GM18505 (cell line): Measurements from ENCODE around the gene KCTD7.
"Not testable (repeated sequence)": the region's sequence is repeated elsewhere in the genome, so short reads cannot be mapped to it uniquely, and the experiment has no call there.

Experiments
- ATAC-seq: cut with Tn5 transposase; IDR thresholded peaks from one replicate; pipeline ENCODE4 v1.9.1; 2021; ENCODE audit not compliant: unreplicated experiment
- POLR2A ChIP-seq: IDR thresholded peaks from 4 replicates; pipeline ENCODE4 v1.6.1; 2011; ENCODE audit warnings: borderline replicate concordance; ENCODE audit not compliant: insufficient read depth, insufficient read length; ENCODE audit errors: extremely low read depth

KCTD7 gene

GRCh38 chr7:66630531-66630930 is 1.9 kb downstream of the KCTD7 start:
- no peak for ATAC-seq
- TF ChIP-seq POLR2A: no peak

GRCh38 chr7:66631471-66631870 is 2.8 kb downstream of the KCTD7 start:
- no peak for ATAC-seq
- no peak for TF ChIP-seq POLR2A

- TF ChIP-seq POLR2A: no peak
- ATAC-seq: no peak
These were observed 6.1 kb downstream of the KCTD7 start for GRCh38 chr7:66634816-66635215.

- ATAC-seq: not testable (repeated sequence)
These were observed 6.8 kb downstream of the KCTD7 start for GRCh38 chr7:66635322-66635981.

GRCh38 chr7:66635982-66636546 is 7.4 kb downstream of the KCTD7 start:
- ATAC-seq: not testable (repeated sequence)

- no peak for TF ChIP-seq POLR2A
- ATAC-seq: no peak
These were observed 9.8 kb downstream of the KCTD7 start for GRCh38 chr7:66638309-66639099.

GRCh38 chr7:66639773-66640172 is 11.1 kb downstream of the KCTD7 start:
- ATAC-seq: no peak
- no peak for TF ChIP-seq POLR2A

GRCh38 chr7:66640802-66641525 is 12.3 kb downstream of the KCTD7 start:
- no peak for ATAC-seq
- no peak for TF ChIP-seq POLR2A

- TF ChIP-seq POLR2A: no peak
- ATAC-seq: no peak
These were observed 12.8 kb downstream of the KCTD7 start for GRCh38 chr7:66641526-66641871.

- TF ChIP-seq POLR2A: no peak
- no peak for ATAC-seq
These were observed 13.5 kb downstream of the KCTD7 start for GRCh38 chr7:66642186-66642585.

GRCh38 chr7:66642932-66643331 is 14.3 kb downstream of the KCTD7 start:
- TF ChIP-seq POLR2A: no peak
- no peak for ATAC-seq

GRCh38 chr7:66643395-66643794 is 14.7 kb downstream of the KCTD7 start:
- ATAC-seq: no peak
- TF ChIP-seq POLR2A: no peak

GRCh38 chr7:66651026-66651425 is 22.3 kb downstream of the KCTD7 start:
- not testable (repeated sequence) for ATAC-seq

GRCh38 chr7:66653719-66654274 is 25.1 kb downstream of the KCTD7 start:
- ATAC-seq: not testable (repeated sequence)
